ENCODE data around the gene ADAMTSL4.

DNA sequence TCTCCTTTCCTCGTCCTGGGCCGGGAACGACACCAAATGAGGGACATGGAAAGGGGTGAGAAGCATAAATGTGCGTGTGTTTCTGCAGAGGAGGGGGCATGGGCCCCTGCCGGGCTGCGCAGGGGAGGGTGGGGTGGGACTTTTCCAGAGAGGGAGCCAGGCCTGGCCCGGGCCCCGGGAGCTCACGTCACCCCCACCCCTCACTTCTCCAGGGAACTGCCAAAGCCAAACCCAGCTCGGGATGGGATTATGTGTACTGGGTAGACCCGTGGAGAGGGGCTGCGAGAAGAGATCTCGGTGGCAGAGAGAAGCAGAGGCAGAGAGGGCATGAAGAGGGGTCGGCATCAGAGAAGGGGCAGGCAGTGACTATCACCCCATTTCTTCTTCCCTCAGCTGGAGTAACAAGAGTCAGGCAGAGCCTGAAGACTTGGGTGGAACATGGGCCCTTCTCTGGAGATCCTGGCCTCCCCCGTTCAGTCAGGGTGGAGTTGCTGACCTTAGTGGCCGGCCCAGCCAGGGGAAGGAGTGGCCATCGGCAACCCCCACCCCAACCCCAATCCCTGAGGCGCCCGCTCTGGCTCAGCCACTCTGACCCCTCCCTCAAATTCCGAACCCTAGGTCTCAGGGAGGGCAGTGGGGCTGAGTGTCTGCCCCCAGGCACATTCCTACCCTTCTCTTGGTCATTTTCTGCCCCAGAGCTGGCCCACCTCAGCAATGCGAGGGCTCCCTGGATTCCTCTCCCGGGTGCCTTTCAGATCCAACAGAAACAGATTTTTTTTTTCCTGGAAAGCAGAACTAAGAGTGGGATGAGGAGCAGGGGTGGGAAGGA, 1.2 kb downstream of the ADAMTSL4 start:
- no peak for TF ChIP-seq FOXP2 (optimal IDR thresholded peaks at IDR 0.05; ENCODE audit: control extremely low read depth, extremely low read length, insufficient read depth)
- TF ChIP-seq POLR2AphosphoS5 (IDR thresholded peaks at IDR 0.05; ENCODE audit: borderline replicate concordance, low read depth, low read length), result no peak
- no peak for TF ChIP-seq EZH2 (IDR thresholded peaks at IDR 0.05)

Data from SK-N-MC (cell line).